Hepatocyte (in vitro differentiated cells): ENCODE measurements around the gene RNF41. TPM values are rescaled to one million over a fixed set of nuclear protein-coding genes. Genes with fewer than 3 reads are reported as not detected.
"Not testable (repeated sequence)": the region's sequence is repeated elsewhere in the genome, so short reads cannot be mapped to it uniquely, and the experiment has no call there.

ENCODE experiments used
- DNase-seq: peaks from one replicate; pipeline ENCODE4 v3.0.0-alpha.2; 2016; ENCODE audit warnings: low spot score
- H2AFZ ChIP-seq: fragments of 200-600 bp; sonication (generic); 2 replicates; pipeline ENCODE4 v1.6.0; 2016; ENCODE audit warnings: antibody characterized with exemption, mild to moderate bottlenecking
- H3K27ac ChIP-seq: fragments of 200-600 bp; sonication (generic); 2 replicates; pipeline ENCODE4 v1.5.1; 2016; ENCODE audit warnings: mild to moderate bottlenecking
- H3K27me3 ChIP-seq: fragments of 200-600 bp; sonication (generic); 2 replicates; pipeline ENCODE4 v1.6.1; 2016
- H3K36me3 ChIP-seq: fragments of 200-600 bp; sonication (generic); replicated peaks from 2 replicates; pipeline ENCODE4 v1.5.1; 2016; ENCODE audit warnings: low read depth; ENCODE audit not compliant: insufficient read depth
- H3K4me1 ChIP-seq: fragments of 200-600 bp; sonication (generic); 2 replicates; pipeline ENCODE4 v1.5.1; 2016; ENCODE audit warnings: mild to moderate bottlenecking, moderate library complexity; ENCODE audit not compliant: insufficient read depth
- H3K4me2 ChIP-seq: fragments of 200-600 bp; sonication (generic); 2 replicates; pipeline ENCODE4 v1.6.0; 2016
- H3K4me3 ChIP-seq: fragments of 200-600 bp; sonication (generic); 2 replicates; pipeline ENCODE4 v1.5.1; 2016; ENCODE audit warnings: mild to moderate bottlenecking
- H3K79me2 ChIP-seq: fragments of 200-600 bp; sonication (generic); 2 replicates; pipeline ENCODE4 v1.6.0; 2017; ENCODE audit warnings: mild to moderate bottlenecking
- H3K9me2 ChIP-seq: fragments of 200-600 bp; sonication (generic); replicated peaks from 2 replicates; pipeline ENCODE4 v1.6.0; 2017; ENCODE audit warnings: mild to moderate bottlenecking; ENCODE audit not compliant: insufficient read depth
- H3K9me3 ChIP-seq: fragments of 200-600 bp; sonication (generic); 2 replicates; pipeline ENCODE4 v1.5.1; 2016; ENCODE audit warnings: low read depth, mild to moderate bottlenecking
- H4K20me1 ChIP-seq: fragments of 200-600 bp; sonication (generic); 2 replicates; pipeline ENCODE4 v1.6.0; 2016; ENCODE audit warnings: mild to moderate bottlenecking; ENCODE audit not compliant: insufficient read depth, poor library complexity, severe bottlenecking
- EZH2 ChIP-seq: fragments of 200-600 bp; sonication (generic); IDR thresholded peaks from 2 replicates; pipeline ENCODE4 v1.6.1; 2016; ENCODE audit warnings: antibody characterized with exemption, mild to moderate bottlenecking, borderline replicate concordance
- EZH2phosphoT487 ChIP-seq: fragments of 200-600 bp; sonication (generic); IDR thresholded peaks from one replicate; pipeline ENCODE4 v1.6.1; 2018; ENCODE audit warnings: antibody characterized with exemption, mild to moderate bottlenecking, low read depth, moderate library complexity; ENCODE audit not compliant: unreplicated experiment, severe bottlenecking
- WGBS: methylation state at CpG from one replicate; pipeline ENCODE4 v1.1.6; 2016; ENCODE audit warnings: low lambda C conversion rate; ENCODE audit errors: missing lambda C conversion rate; 5-methylcytosine and 5-hydroxymethylcytosine counted together
- polyA plus RNA-seq: library from polyadenylated mRNA; unstranded; fragments of >200 nt; fragmentation: Nextera tagmentation; extraction: Ambion mirVana; gene quantifications from 2 replicates; pipeline ENCODE4 v1.2.1, GENCODE V29; 2016
- total RNA-seq: library from RNA; depleted of rRNA; stranded (reverse); fragments of >200 nt; gene quantifications from 2 replicates; pipeline ENCODE4 v1.2.3, GENCODE V29; 2014
- TF ChIP-seq, protein P1 (sequence below): fragments of 200-600 bp; sonication (generic); IDR thresholded peaks from 2 replicates; pipeline ENCODE4 v1.5.1; 2016; ENCODE audit warnings: antibody characterized with exemption, mild to moderate bottlenecking; ENCODE audit not compliant: poor library complexity

The RNF41 gene
- total and polyA plus RNA-seq, 2 experiments from 2014 or later, result 22.5 to 47.6 TPM

GRCh38 chr12:56266693-56267442 lies 45.1 kb upstream of the RNF41 start, which contains the start of gene COQ10A:
Gene COQ10A, plus strand, starts transcription at chr12:56266942. Its CDS starts 177 bp downstream, at chr12:56267119.
- Histone ChIP-seq H3K27ac (peak within 1 kb of the TSS; percentile 99), H3K9me3 (no peaks in the 10 kb centered on the region), H3K79me2 (no peaks in the 10 kb centered on the region), H3K9me2 (no peaks in the 10 kb centered on the region), H4K20me1 (no peaks in the 10 kb centered on the region), H2AFZ (peak within 1 kb of the TSS; percentile 98), H3K4me2 (peak within 1 kb of the TSS; percentile 91), H3K27me3 (no peaks in the 10 kb centered on the region), H3K36me3 (no peaks in the 10 kb centered on the region), H3K4me3 (peak within 1 kb of the TSS; percentile 94), H3K4me1 (peaks cover 5% of the 10 kb centered on the region)
- peak; percentile 92 for DNase-seq
- under 1% methylated on average over 68 of the region's 68 CpGs for WGBS
- TF ChIP-seq EZH2phosphoT487, result no peak
- TF ChIP-seq, protein P1, sequence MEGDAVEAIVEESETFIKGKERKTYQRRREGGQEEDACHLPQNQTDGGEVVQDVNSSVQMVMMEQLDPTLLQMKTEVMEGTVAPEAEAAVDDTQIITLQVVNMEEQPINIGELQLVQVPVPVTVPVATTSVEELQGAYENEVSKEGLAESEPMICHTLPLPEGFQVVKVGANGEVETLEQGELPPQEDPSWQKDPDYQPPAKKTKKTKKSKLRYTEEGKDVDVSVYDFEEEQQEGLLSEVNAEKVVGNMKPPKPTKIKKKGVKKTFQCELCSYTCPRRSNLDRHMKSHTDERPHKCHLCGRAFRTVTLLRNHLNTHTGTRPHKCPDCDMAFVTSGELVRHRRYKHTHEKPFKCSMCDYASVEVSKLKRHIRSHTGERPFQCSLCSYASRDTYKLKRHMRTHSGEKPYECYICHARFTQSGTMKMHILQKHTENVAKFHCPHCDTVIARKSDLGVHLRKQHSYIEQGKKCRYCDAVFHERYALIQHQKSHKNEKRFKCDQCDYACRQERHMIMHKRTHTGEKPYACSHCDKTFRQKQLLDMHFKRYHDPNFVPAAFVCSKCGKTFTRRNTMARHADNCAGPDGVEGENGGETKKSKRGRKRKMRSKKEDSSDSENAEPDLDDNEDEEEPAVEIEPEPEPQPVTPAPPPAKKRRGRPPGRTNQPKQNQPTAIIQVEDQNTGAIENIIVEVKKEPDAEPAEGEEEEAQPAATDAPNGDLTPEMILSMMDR, result peak; percentile 56

DNA sequence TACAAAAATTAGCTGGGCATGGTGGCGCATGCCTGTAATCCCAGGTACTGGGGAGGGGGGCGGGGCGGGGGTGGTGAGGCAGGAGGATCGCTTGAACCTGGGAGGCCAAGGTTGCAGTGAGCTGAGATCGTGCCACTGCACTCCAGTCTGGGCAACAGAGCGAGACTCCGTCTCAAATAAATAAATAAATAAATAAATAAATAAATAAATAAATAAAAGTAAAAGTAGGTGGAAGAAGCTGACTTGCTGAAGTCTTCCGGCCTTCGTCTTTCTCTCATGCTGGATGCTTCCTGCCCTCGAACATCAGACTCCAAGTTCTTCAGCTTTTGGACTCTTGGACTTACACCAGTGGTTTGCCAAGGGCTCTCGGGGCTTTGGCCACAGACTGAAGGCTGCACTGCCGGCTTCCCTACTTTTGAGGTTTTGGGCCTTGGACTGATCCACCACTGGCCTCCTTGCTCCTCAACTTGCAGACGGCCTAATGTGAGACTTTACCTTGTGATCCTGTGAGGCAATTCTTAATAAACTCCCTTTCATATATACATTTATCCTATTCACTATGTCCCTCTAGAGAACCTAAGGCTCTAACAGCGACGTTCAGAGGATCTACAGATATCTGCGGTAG lies 44.5 kb upstream of the RNF41 start:
- peak overlapping the region; percentile 99 for H3K27ac ChIP-seq
- not testable (repeated sequence) for H3K36me3 ChIP-seq, H4K20me1 ChIP-seq, H3K9me3 ChIP-seq, H3K27me3 ChIP-seq, DNase-seq, H3K9me2 ChIP-seq, H3K79me2 ChIP-seq, H3K4me1 ChIP-seq
- peak overlapping the region; percentile 94 for H3K4me3 ChIP-seq
- 66% methylated on average over 14 of the region's 16 CpGs for WGBS
- peak overlapping the region; percentile 91 for H3K4me2 ChIP-seq
- H2AFZ ChIP-seq, result peak overlapping the region; percentile 98

- not testable (repeated sequence) for H4K20me1 ChIP-seq, H3K9me2 ChIP-seq, H3K4me3 ChIP-seq, H3K27me3 ChIP-seq, DNase-seq, H2AFZ ChIP-seq, H3K36me3 ChIP-seq, H3K9me3 ChIP-seq, H3K27ac ChIP-seq, H3K4me2 ChIP-seq, H3K79me2 ChIP-seq
- peaks cover 11% of the 10 kb centered on the region for H3K4me1 ChIP-seq
- WGBS, result 90% methylated on average over 7 of the region's 7 CpGs
These were observed 41.2 kb upstream of the RNF41 start for GRCh38 chr12:56262955-56263354.

DNA sequence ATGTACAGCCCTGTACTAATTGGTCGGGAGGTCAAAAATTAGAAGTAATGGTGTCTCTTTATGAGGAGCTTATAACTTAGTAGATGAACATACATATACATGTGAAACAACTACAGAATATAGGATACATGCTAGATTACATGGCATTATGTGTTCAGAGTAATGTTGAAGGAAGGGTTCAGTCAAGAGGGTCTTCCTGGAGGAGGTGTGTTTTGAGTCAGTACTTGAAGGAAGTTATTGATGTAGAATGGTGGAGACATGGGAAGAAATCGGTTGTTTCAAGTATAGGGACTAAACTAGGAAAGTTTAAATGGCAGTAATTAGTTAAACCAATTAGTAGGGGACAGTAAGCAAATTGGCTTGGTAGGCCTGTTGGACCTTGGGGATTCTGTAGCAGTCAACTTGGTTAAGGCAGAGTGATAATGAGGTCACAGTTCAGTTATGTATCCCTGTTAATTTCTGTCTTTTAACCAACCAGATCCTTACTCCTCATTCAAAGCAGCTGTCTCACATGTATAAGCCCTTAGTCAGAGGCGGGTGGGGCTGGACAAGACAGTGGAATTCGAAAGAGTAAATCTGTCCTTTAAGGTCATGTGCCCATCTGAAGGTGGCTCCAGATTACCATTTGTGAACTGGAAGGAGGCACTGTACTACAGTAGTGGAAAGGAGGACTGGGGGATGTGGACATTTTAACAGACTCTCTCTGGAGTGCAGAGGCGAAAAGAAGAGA lies 39.9 kb upstream of the RNF41 start:
- TF ChIP-seq, protein P1, result no peak
- TF ChIP-seq EZH2phosphoT487, result no peak
- TF ChIP-seq EZH2, result no peak
- Histone ChIP-seq H3K4me2 (no peak overlapping the region), H3K4me3 (no peak overlapping the region), H3K79me2 (peaks cover 15% of the 10 kb centered on the region), H2AFZ (no peak overlapping the region), H3K27me3 (no peaks in the 10 kb centered on the region), H3K9me3 (no peaks in the 10 kb centered on the region), H3K27ac (peak overlapping the region; percentile 76), H4K20me1 (peaks cover 7% of the 10 kb centered on the region), H3K9me2 (no peaks in the 10 kb centered on the region), H3K36me3 (no peaks in the 10 kb centered on the region), H3K4me1 (peaks cover 17% of the 10 kb centered on the region)
- 78% methylated on average over 5 of the region's 5 CpGs for WGBS
- DNase-seq, result peak; percentile 54
